HEK293T (cell line): ENCODE data around the gene PRPF40B.

ENCODE experiments used
- BHLHE40 ChIP-seq: fragments of 450-650 bp; IDR thresholded peaks from 2 replicates; pipeline ENCODE4 v1.6.1; 2016; ENCODE audit warnings: mild to moderate bottlenecking, moderate library complexity, borderline replicate concordance
- FOXK2 ChIP-seq: fragments of 450-650 bp; IDR thresholded peaks from 2 replicates; pipeline ENCODE4 v1.6.1; 2016; ENCODE audit warnings: mild to moderate bottlenecking
- LEF1 ChIP-seq: fragments of 450-650 bp; IDR thresholded peaks from 2 replicates; pipeline ENCODE4 v1.6.1; 2017; ENCODE audit warnings: mild to moderate bottlenecking, borderline replicate concordance
- PKNOX1 ChIP-seq: fragments of 450-650 bp; IDR thresholded peaks from 2 replicates; pipeline ENCODE4 v1.6.1; 2016

GRCh38 chr12:49683599-49684309 is 60.4 kb downstream of the PRPF40B start:
- no peak for TF ChIP-seq LEF1
- no peak for TF ChIP-seq PKNOX1
- no peak for TF ChIP-seq FOXK2
- no peak for TF ChIP-seq BHLHE40
